Spleen (tissue), 11 donors: Measurements from ENCODE around the gene MRPL14. TPM values are rescaled to one million over a fixed set of nuclear protein-coding genes. Genes with fewer than 3 reads are reported as not detected.

Experiments
- DNase-seq: peaks from one replicate; pipeline ENCODE4 v3.0.0-alpha.2; 2020
- H3K27ac ChIP-seq, 8 donors: fragments of 200-600 bp; sonication (generic) in 7 of 8; 1 replicate in 4 of 8; 2 replicates in 4 of 8; pipeline versions ENCODE4 v1.5.0 to v1.8.0; 2016 to 2021; ENCODE audit warnings: inconsistent platforms in 4 of 8, mild to moderate bottlenecking in 4 of 8, moderate library complexity in 1 of 8
- H3K27me3 ChIP-seq, 7 donors: fragments of 200-600 bp; sonication (generic) in 6 of 7; replicated peaks in 1 of 7; 1 replicate in 4 of 7; 2 replicates in 3 of 7; pipeline versions ENCODE4 v1.5.0 to v1.8.0; 2016 to 2021; ENCODE audit warnings: inconsistent platforms in 3 of 7, mild to moderate bottlenecking in 1 of 7
- H3K36me3 ChIP-seq, 6 donors: fragments of 200-600 bp; sonication (generic) in 5 of 6; 1 replicate in 4 of 6; 2 replicates in 2 of 6; pipeline versions ENCODE4 v1.5.0 to v1.8.0; 2016 to 2021; ENCODE audit warnings: inconsistent platforms in 2 of 6
- H3K4me1 ChIP-seq, 6 donors: fragments of 200-600 bp; sonication (generic) in 5 of 6; 1 replicate in 3 of 6; 2 replicates in 3 of 6; pipeline versions ENCODE4 v1.5.0 to v1.8.0; 2016 to 2021; ENCODE audit warnings: inconsistent platforms in 3 of 6
- H3K4me3 ChIP-seq, 8 donors: fragments of 200-600 bp; sonication (generic) in 7 of 8; 1 replicate in 4 of 8; 2 replicates in 4 of 8; pipeline versions ENCODE4 v1.5.0 to v1.8.0; 2016 to 2021; ENCODE audit warnings: inconsistent platforms in 4 of 8, mild to moderate bottlenecking in 4 of 8, moderate library complexity in 2 of 8
- H3K9me3 ChIP-seq, 8 donors: fragments of 200-600 bp; sonication (generic) in 7 of 8; 1 replicate in 4 of 8; 2 replicates in 4 of 8; pipeline versions ENCODE4 v1.5.0 to v1.8.0; 2016 to 2021; ENCODE audit warnings: inconsistent platforms in 4 of 8
- CTCF ChIP-seq, 11 experiments: fragments of 200-600 bp in 7 of 11; fragments of 450-650 bp in 4 of 11; sonication (generic) in 4 of 11; IDR thresholded peaks in 8 of 11; conservative IDR thresholded peaks in 3 of 11; 1 replicate in 7 of 11; 2 replicates in 4 of 11; pipeline versions ENCODE4 v1.4.0 to v1.8.0; 2016 to 2021; ENCODE audit warnings: antibody characterized with exemption in 11 of 11, inconsistent platforms in 4 of 11, mild to moderate bottlenecking in 1 of 11
- POLR2A ChIP-seq, 3 donors: fragments of 450-650 bp; IDR thresholded peaks; one replicate each; pipeline ENCODE4 v1.5.1; 2017; ENCODE audit warnings: antibody characterized with exemption in 3 of 3, mild to moderate bottlenecking in 1 of 3
- POLR2AphosphoS5 ChIP-seq, 3 donors: sonication (generic); formaldehyde crosslinking; IDR thresholded peaks; one replicate each; pipeline ENCODE4 v1.5.1; 2017; ENCODE audit warnings: antibody characterized with exemption in 3 of 3
- WGBS, 5 donors: extraction: QIAGEN DNeasy Blood & Tissue Kit in 3 of 5; methylation state at CpG; one replicate each; pipeline versions ENCODE4 v1.1.5 to v1.1.7; 2013 to 2018; 5-methylcytosine and 5-hydroxymethylcytosine counted together
- intact Hi-C: fragments of 100-400 bp; cut with DNase I; formaldehyde crosslinking; loops from one replicate; pipeline ENCODE4 v1.15.0; 2023; ENCODE audit warnings: low total_unique reads
- polyA plus RNA-seq, 3 donors: library from polyadenylated mRNA; stranded (reverse); fragments of 200-250 nt; gene quantifications; one replicate each; pipeline ENCODE4 v1.2.1, GENCODE V29; 2013
- total RNA-seq, 7 donors: library from RNA; depleted of rRNA in 3 of 7; stranded (reverse); fragments of >200 nt in 3 of 7; fragmentation: NEBNext Ultra II Directional in 4 of 7; extraction: Animal tissue kit (Norgen Biotek cat#: 25700) in 4 of 7; gene quantifications; one replicate each; pipeline versions ENCODE4 v1.1.0 to v1.2.1, GENCODE V29; 2016 to 2021
- donor health status: healthy with polysubstance abuse.
- donor health status: DM: no; HTN: no; CAD: no; lungs with moderate emphysema.
- donor health status: DM: no; HTN: no; CAD: no.
- donor health status: Bipolar disorder and iron deficiency.
- donor health status: healthy.
- donor health status: DM: no; HTN: no; CAD: no.
- donor health status: DM: yes; HTN: yes; CAD: no.

MRPL14 gene
- total and polyA plus RNA-seq, 10 donors: 20.2 to 55.3 (median 27.3) TPM

- intact Hi-C loops: loop anchor here (5.0 kb wide), 3 partner anchors 354 to 469 kb away; no protein-coding TSS in a partner anchor
- H3K4me3 ChIP-seq: peak overlapping the region in 1 of 8 donors; percentile 24
- peak in 2 of 3 donors; percentile 10 to 33 for TF ChIP-seq POLR2AphosphoS5 (IDR thresholded peaks at IDR 0.05)
- TF ChIP-seq POLR2A (IDR thresholded peaks at IDR 0.05): no peak
- no peak for DNase-seq
- H3K27ac ChIP-seq: no peak overlapping the region
- WGBS, 5 donors: 14 to 23% (median 17%) methylated on average over 24 to 49 of the region's 49 CpGs
- H3K27me3 ChIP-seq: peaks cover 0 to 71% (median 21%) of the 10 kb centered on the region in 7 donors
- H3K4me1 ChIP-seq: peaks cover 13 to 47% (median 32%) of the 10 kb centered on the region in 6 donors
- H3K9me3 ChIP-seq: no peaks in the 10 kb centered on the region
- H3K36me3 ChIP-seq: no peaks in the 10 kb centered on the region
Measured at GRCh38 chr6:44076356-44077213, 50.7 kb downstream of the MRPL14 start.

DNA sequence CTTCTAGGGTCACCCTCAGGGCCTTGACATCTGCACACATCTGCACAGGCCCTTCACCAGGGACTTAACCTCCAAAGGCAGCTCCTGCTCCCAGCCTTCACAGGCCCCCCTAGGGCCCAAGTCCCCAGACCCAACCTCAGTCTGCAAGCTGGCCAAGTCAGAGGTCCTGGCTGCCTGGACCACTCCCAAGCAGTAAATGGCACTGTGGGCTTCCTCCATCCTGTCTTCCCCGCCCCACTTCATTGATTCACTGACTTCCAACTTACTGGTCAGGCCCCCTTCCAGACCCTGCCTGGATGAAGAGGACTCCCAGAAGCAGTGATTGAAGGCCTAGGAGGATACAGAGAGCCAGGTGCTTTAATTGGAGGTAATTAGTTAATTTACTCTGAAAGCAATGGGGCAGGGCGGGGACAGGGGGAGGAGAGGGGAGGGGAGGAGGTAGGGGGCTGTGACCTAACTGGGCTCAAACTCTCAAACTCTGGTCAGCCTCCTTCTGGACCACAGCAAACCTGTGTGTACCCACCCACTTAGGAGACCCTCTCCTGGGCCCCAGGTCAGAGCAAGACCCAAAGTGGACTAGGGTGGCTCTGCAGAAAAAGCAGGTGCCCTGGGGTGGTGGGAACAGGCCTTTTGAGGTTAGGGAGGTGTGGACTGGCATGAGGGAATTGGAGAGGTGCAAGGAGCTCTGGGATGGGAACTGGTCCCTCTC is 51.5 kb downstream of the MRPL14 start:
- Histone ChIP-seq H3K9me3 (no peaks in the 10 kb centered on the region), H3K27ac (no peak overlapping the region), H3K36me3 (no peaks in the 10 kb centered on the region), H3K4me3 (no peak overlapping the region), H3K4me1 (peaks cover 13 to 47% (median 32%) of the 10 kb centered on the region in 6 donors), H3K27me3 (peaks cover 0 to 71% (median 21%) of the 10 kb centered on the region in 7 donors)
- intact Hi-C loops: loop anchor here (5.0 kb wide), 3 partner anchors 354 to 468 kb away; no protein-coding TSS in a partner anchor
- 89 to 96% (median 94%) methylated on average over 2 of the region's 2 CpGs for WGBS, 5 donors
- TF ChIP-seq POLR2A (IDR thresholded peaks at IDR 0.05): no peak
- TF ChIP-seq POLR2AphosphoS5 (IDR thresholded peaks at IDR 0.05): no peak
- no peak for TF ChIP-seq CTCF (IDR thresholded peaks at IDR 0.05 in 8 of 11, conservative IDR thresholded peaks at IDR 0.05 in 3 of 11)
- no peak for DNase-seq

GRCh38 chr6:44074813-44075646 is 52.2 kb downstream of the MRPL14 start:
- no peak overlapping the region for H3K27ac ChIP-seq
- no peak for TF ChIP-seq POLR2AphosphoS5 (IDR thresholded peaks at IDR 0.05)
- TF ChIP-seq POLR2A (IDR thresholded peaks at IDR 0.05): no peak
- peak in 6 of 11 experiments; percentile 3 to 44 (median 24) for TF ChIP-seq CTCF (IDR thresholded peaks at IDR 0.05 in 8 of 11, conservative IDR thresholded peaks at IDR 0.05 in 3 of 11)
- intact Hi-C loops: loop anchor here (5.0 kb wide), 3 partner anchors 353 to 468 kb away; no protein-coding TSS in a partner anchor

DNA sequence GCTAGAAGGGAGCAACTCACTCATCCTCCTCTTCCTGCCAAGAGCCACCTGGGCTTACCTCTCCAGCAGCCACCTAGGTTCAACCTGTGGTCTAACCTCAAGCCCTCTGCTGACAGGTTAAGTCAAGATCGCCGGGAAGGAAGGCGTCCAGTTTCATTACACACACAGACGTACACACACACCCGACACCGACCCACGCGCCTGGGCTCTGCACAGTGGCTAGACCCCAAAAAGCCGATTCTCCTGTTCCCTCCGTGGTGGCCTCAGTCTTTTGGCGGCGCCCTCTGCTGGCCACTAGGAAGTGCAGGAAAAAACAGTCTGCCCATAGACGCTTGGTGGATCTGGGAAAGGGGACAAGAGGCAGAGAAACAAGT is 52.8 kb downstream of the MRPL14 start:
- TF ChIP-seq CTCF (IDR thresholded peaks at IDR 0.05 in 8 of 11, conservative IDR thresholded peaks at IDR 0.05 in 3 of 11) (peak; percentile 72 to 90 (median 87)), POLR2AphosphoS5 (IDR thresholded peaks at IDR 0.05) (peak in 1 of 3 donors; percentile 10), POLR2A (IDR thresholded peaks at IDR 0.05) (no peak)
- 0 to 2% (median 1%) methylated on average over 13 of the region's 13 CpGs for WGBS, 5 donors
- Histone ChIP-seq H3K27me3 (peaks cover 0 to 71% (median 21%) of the 10 kb centered on the region in 7 donors), H3K9me3 (no peaks in the 10 kb centered on the region), H3K27ac (no peak overlapping the region), H3K36me3 (no peaks in the 10 kb centered on the region), H3K4me1 (peaks cover 13 to 46% (median 31%) of the 10 kb centered on the region in 6 donors), H3K4me3 (peak overlapping the region in 2 of 8 donors; percentile 45 to 76)
- intact Hi-C loops: no loop called here
- peak; percentile 89 for DNase-seq

More at GRCh38 chr6:44074813-44075646, 52.2 kb downstream of the MRPL14 start:
- H3K36me3 ChIP-seq: no peaks in the 10 kb centered on the region
- peaks cover 0 to 71% (median 21%) of the 10 kb centered on the region in 7 donors for H3K27me3 ChIP-seq
- H3K4me3 ChIP-seq: no peak overlapping the region
- H3K4me1 ChIP-seq: peaks cover 13 to 47% (median 32%) of the 10 kb centered on the region in 6 donors
- no peaks in the 10 kb centered on the region for H3K9me3 ChIP-seq
- DNase-seq: no peak
- WGBS, 5 donors: 46 to 66% (median 51%) methylated on average over 9 of the region's 9 CpGs
